Activated effector memory CD4-positive, alpha-beta T cell treated with Interleukin-2 at 50 U/mL for 16 hours (primary cell): ENCODE data around the gene RBMS3.
"Not testable (repeated sequence)": the region's sequence is repeated elsewhere in the genome, so short reads cannot be mapped to it uniquely, and the experiment has no call there.

Experiments
- DNase-seq: peaks from one replicate; pipeline ENCODE4 v3.0.0-alpha.2; 2020

RBMS3 gene

DNA sequence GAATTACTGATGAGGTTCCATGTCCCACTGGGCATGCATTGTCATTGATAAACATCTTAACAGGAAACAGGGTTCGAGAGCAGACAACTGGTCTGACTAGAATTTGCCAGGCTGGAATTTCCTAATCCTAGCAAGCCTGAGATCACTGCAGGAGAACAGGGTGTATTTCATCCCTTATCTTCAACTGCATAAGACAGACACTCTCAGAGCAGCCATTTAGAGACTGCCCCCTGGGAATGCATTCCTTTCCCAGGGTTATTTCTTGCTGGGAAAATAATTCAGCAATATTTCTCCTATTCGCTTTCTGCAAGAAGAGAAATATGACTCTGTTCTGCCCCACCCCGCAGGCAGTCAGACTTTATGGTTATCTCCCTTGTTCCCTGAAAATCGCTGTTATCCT lies 113.1 kb downstream of the RBMS3 start:
- DNase-seq: not testable (repeated sequence)

DNA sequence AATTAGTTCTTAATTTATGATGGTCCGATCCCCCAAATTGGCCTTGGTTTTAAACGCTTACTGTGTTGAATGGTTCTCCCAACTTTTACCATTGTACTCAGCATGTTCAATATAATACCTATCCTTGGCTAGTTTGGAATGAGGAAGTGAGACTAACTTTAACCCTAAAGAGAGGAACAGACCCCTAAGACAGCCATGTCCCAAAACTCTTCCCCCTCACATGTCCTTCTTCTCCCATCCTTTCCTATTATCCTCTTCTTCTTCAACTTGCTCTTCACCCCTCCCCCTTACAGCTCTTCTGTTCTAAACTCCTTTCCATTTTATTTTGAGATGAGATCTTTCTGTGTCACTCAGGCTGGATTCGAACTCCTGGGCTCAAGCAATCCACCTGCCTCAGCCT lies 116.5 kb downstream of the RBMS3 start:
- DNase-seq: no peak

DNA sequence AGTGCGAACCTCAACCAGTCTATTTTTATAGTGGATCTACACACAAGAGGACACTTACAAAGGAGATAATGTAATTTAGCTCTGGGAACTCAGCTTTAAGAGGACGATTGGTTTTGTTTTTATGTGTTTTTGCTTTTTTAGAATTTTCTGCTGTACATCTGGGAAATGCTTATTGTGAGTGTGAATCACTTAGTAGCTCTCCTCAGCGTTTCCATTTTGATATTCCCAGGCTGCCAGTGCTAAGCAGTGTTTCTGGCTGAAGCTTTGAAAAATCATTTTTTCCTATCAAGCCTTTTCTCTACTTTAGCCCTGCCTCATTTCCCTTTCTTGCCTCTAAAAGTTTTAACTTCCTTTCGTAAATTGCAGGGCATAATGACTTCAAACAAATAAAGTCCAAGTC lies 117.9 kb downstream of the RBMS3 start:
- no peak for DNase-seq

DNA sequence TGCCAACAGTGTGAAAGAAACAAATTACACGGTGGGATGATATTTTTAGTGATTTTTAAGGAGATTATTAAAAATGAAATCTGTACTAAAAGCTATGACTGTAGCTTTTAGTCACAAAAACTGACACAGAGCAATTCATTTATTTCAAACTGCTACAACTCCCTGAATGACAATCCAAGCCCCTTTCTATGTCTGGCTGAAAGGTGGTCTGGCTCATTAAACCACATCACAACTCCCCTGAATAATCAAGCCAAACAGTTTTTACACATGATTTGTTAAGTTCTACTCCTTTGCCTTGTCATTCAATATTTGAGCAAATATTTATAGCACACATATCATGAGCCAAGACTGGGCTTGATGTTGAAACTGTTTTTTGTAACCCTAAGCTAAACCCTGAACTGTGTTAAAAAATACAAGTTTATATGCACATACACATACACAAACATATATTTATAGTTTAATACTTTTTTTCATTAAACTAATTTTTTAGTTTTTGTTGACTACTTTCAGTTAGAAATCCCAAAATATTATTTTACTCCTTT lies 125.5 kb downstream of the RBMS3 start:
- DNase-seq: no peak

DNA sequence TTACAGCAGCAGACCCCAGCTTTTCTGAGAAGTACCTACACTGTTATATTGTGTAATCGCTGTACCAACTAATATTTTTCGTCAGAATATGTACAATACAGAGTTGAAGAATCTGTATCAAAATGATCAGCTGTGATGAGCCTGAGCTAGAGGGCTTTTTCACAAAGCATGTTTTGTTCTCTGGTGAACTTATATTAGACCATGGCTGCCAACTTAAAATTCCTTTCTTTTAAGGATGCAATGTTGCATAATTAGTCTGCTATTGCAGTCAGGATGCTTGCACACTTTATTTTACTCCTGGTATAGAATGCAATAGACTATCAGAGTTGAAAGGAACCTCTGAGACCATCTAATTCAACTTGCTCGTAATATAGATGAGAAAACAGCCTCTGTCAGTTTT lies 127.8 kb downstream of the RBMS3 start:
- no peak for DNase-seq

DNA sequence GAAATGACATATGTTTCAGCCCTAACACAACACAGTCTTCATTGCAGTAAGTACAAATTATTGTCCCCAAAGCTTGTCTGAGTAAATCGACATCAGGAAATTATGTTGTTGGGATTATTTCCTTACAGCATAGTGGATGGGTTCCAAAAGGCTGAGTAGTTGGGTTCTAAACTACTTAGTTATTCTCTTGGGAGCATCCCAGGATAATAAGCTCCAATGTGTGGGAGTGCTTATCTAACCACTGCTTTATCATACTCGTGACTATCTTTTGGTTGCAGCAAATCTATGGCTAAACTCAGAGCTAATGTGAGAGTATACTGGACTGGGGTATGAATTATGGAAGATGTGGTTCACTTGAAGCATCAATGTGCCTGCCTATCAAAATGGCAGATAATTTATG lies 128.5 kb downstream of the RBMS3 start:
- no peak for DNase-seq

DNA sequence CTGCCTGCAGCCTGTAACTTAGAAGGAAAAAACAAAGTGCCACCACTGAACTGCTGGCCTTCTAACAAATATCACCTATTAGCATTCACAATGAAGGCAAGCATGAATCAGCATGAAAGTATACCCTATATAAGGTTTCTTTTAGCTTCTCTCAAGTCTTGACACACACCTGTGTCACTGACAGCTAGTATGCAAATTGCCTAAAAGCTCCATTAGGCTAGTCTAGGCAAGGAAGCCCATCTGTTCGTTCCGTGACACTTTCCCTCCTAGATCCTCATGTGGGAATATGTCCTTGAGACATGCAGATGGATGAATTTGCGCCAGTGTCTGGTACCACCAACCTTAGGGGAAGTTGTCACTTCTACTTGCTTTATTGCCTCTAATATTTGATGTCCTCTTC lies 129.3 kb downstream of the RBMS3 start:
- no peak for DNase-seq

DNA sequence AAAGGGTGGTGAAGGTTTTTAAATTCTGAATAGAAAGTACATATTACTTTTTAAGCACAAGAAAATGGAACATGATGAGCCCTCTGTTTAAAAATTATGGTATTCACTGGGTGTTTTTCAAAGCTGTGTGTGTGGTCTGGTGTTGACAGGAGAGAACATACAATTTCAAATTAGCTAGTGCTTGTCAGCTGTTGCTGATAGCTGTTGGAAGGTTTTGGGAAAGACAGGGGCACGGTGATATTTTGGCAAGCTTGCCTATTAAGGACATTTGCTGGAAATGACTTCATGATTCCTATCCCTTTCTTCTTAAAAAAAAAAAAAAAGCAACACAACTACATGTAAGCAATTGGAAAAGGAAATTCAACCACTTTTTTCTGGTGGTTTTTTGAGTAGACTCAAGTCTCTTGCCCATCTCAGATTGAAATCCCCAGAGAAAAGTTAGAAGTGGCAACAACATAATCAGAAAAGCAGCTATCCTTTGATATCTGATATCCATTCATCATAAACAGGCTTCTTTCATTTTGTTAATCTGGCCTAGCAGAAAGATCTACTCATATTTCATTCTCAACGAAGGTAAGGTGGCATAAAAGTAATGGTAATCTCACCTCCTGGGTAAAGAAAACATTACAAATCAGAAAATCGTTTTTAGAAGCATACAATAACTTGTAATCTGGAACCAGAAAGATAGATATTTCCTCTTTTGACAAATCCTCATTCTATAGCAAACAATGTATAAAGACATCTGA lies 130.0 kb downstream of the RBMS3 start:
- no peak for DNase-seq

DNA sequence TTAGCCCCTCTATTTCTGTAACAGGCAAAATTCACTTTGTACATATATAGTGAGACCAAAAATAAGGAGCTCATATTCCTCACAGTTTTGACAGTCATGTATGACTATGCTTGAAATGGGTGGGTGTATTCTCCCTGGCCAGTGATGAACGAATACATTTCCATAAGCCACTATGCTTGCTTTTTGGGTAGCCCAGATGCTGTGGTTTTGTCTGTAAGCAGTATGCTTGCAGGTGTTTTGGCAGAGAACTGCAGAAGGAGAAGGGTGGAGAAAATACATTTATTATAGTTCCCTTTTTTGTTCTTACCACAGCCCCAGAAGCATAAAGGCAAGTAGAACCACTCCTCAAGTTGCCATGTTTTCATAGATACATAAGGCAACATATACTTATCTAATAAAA lies 131.2 kb downstream of the RBMS3 start:
- no peak for DNase-seq

DNA sequence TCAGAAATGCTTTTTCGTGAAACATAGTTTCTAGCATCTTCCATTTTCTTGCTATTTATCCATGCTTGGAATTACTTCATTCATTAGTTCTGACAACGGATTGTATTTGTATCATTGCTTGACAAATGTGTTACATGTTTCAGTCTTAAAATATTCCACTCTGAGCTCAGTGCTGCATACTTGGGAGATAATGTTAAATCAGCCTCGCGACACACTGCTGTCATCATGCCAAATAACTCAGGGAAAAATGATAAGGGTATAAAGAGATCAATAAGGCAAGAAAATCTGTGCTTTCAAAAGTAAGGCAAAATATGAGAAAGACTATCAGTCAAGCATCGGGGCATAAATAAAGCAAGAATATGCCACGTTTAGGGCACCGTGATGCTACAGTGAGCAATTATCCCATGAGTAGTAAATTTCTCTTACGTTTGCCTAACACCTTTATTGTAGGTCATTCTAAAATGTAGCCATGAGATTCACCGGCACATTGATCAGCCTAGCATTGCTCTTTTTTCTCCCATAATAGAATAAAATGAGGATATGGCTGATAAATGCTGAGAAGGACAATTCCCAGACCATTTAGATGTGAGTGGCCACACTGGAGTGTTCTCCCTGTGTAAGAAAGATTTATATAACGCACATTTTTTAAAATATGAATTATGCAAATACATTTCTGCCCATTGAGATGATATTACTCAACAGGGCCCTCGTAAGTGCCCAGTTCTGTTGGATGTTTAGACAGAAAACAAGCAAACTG lies 133.8 kb downstream of the RBMS3 start:
- no peak for DNase-seq

DNA sequence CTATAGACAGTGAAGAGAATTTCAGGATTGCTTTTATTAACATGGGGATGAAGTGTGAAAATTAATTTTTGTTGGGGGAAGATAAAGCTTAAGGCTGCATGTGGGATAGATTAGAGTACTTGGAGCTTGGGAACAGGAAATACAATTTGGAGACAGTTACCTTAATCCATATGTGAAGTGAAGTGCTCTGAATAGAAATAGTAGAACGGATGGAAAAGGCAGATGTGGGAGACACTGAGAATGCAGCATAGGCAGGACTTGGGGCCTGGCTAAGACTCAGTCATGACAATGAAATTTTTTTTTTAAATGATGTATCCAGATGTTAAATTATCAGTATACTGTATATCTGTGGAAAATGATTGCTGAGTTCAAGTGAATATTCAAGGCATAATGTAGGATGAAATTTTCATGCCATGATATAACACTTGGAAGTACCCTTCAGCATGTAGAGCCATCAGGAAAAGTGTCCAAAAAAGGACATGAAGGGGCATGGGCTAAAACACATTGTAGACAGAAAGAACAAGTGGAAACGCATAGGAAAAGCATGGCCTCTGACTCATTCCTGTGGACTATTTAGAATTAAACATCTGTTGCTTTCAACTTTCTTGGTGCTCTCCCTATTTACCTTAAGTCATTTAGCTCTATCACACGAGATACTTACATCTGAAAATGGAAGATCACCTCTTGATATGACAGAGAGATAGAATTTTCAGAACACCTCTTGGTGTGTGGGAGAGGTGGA lies 134.8 kb downstream of the RBMS3 start:
- DNase-seq: no peak

DNA sequence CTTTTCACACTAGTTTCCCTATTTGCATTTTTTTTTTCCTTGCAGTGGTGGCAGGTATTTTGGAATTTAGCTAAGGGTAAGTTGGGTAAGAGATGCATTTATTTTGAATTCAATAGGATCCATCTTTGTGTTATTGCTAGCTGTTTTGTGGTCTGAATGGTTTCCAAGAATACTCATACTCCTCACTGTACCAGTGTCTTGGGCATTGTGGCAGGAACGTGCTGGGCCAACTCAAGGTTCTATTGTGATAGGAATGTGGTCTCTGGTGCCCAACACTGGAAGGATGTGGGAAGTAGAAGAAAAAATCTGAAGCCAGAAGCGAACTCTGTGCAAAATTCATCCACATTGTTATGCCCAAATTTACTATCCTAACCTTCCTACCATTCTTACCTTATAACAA lies 135.6 kb downstream of the RBMS3 start:
- DNase-seq: no peak

DNA sequence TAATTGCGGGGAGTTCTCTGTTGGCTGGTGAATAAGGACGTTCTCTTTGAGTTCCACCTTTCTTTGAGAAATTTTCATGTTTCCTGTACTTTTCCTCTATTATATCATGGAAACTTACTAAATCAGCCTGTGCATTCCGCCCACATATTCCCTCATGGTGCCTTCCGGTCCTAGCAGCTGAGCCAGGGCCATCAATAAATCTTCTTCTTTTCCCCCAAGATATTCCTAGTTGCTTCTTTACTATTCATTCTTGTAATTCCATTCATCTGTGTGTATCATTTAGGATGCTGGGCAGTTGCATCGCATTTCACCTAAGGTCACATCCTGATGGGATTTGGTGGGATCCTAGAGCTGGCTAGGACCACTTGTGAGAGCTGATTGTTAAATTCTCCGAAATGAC lies 139.2 kb downstream of the RBMS3 start:
- DNase-seq: no peak

DNA sequence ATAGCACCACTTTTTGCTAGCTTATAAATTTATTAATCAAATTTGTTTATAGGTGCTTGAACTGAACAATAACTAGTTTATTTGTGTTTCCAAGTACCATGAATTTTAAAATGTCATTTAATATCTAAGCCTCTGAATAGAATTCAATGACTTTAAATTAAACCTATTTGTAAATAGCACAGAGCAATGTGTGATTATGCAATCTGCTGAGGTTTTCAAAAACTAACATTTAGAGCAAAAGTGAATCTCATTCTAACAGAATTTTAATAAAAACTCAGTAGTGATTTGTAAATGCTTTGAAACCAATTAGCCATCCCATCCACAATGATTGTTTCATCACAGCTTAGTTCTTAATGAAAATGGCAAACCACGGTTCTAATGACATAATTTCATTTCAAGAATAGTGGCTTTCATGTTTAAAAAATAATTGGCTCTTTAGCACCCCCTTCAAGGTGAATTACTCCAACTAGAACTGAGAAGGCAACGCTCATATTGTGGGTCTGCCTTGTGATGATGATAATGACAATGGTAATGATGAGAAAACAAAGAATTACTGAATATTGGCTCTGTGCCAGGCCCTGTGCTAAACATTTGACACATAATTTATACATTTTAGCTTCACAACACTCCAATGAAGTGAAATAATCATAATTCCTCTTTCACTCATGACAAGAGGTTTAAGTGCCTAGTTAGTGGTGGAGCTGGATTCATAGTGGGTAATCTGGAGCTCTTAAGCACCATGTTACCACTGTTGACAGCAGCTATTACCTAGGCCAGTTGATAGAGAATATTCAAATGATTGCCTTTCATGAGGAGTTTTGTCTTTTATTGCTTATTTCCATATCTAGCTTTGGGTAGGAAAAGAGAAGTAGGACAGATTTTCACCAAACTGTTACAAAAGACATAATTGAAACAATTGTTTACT lies 145.7 kb downstream of the RBMS3 start:
- DNase-seq: no peak

DNA sequence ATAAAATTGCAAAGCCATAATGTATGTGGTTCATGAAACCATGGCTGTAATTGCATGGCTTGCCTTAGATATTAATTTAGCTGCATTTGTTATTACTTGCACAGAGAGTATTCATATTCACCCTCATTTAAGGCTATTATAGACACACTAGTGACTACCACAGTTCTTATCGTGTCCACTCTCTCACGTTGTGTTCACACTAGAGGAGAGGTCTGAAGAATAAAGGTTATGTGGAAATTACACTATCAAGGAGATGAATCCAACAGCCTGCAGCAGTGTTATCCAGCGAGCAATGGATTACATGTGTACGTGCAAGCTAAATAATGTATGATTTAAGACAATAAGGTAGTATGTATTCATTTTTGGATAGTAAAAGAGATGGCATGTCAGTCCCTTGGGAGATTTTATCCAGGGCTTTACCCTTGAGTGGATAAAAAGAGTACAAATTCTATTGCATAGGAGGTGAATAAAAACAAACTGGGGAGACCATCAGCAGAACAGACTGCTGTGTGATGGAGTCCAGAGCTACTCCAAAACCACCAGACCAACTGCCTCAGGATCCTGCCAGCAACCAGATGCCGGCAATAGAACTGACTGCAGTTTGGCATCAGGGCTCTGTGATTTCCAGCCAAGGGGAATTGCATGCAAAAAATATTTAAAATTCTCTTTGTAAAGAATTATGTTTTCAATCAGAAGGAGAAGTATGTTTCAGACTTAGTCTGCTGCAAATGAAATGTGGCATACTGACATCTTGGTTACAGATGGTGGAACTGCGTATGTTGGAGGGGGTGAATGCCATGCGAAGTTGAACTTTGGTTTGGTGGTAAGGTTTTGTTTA lies 146.6 kb downstream of the RBMS3 start:
- no peak for DNase-seq

DNA sequence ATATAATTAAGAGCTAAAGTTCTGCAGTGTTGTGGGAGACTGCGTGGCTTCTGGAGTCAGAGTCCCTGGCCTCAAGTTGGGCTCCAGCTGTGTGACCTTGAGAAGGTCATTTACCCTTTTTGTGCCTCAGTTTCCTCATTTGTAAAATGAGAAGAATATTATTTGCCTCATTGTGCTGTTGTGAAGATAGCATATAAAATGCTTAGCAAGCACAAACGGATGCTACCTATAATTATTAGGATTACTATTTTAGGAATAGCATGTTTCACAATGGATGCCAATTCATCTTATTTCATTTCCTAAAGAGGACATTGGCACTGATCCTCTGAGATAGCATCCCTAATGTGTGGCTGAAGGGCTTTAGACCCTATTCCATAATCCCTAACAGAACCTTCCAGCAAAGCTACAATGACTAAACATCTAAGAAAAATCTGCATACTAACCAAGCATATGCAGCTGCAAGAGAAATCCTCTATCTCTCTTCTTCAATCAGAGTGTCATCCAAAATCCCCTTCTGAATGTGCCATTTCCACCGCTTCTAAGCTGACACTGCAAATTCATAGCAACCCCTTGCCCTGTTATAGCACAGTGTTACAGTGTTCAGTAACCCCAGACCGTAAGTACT lies 148.3 kb downstream of the RBMS3 start:
- DNase-seq: no peak

DNA sequence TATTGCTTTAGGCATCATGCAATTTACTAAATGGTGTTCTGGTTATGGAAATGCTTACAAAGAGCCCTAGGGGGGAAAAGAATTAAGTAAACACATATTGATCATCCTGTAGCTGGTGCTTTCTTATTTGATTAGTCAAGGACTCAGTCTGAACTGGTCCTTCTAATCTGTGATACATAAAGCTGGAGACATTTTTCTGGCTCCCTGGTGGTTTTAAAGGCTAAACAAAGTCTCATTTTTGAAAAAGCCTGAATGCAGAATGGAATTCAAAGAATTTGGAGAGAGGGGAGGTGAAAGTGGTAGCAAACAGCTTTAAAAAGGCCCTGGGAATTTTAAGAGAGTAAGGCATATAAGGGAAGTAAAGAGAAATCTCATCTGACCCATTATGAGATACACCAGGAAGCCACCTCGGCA lies 149.7 kb downstream of the RBMS3 start:
- no peak for DNase-seq

DNA sequence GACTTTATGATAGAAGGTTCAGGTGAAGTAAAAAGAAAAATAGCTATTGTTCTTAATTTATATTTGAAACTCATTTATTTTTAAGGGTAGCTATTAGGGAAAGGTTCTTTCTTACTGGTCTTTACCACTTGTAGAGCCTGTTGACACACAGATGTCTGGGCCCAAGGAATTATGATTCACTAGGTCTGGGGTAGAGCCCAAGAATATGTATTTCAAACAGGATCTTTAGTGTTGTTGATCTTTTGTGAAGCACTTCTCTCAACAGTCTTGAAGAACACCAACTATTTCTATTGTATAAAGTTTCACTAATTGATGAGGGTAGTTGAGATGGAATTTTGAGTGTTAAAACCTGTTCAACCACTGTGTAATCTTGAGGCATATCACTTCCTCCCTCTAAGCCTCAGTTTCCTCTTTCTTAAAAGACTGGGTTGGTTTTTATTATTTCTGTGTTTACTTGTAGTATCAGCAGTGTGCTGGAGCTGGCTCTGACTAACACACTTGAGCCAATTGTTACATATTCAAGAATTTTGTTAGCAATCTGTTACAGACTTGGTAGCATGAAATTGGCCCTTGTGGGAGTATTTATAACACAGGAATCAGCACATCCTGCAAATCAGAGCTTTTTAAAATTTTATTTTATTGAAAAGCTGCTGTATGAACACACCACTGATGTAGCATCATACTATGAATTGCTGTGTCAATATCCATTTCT lies 155.9 kb downstream of the RBMS3 start:
- no peak for DNase-seq

DNA sequence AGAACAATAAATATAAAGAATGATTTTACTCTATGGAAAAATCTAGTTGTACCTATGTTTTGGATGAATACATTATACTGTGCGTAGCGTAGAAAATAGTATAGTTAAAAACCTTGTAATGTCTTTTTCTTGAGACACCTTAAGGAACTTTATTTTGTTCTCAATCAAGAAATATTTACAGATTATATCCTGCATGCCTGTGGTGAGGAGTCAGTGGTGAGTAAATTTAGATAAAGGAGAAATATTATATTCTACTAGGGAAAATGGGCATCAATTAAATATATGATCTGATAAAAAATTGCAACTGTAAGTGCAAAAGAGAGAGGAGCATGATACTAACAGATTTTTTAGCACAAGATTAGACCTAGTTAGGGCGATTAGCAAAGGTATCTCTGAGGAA lies 157.7 kb downstream of the RBMS3 start:
- DNase-seq: no peak
